Umbilical cord (tissue), 2 donors: ENCODE data around the gene MRPL36. TPM values are rescaled to one million over a fixed set of nuclear protein-coding genes. Genes with fewer than 3 reads are reported as not detected.

Experiments used
- DNase-seq: peaks from one replicate; pipeline ENCODE4 v3.0.0-alpha.2; 2015; ENCODE audit warnings: low spot score
- total RNA-seq: library from RNA; depleted of rRNA; stranded (reverse); fragments of >200 nt; gene quantifications from one replicate; pipeline ENCODE4 v1.2.3, GENCODE V29; 2014; ENCODE audit warnings: low replicate concordance; ENCODE audit not compliant: insufficient read depth

The MRPL36 gene
- total RNA-seq, 1 donor from 2014 or later: 18.8 TPM

DNA sequence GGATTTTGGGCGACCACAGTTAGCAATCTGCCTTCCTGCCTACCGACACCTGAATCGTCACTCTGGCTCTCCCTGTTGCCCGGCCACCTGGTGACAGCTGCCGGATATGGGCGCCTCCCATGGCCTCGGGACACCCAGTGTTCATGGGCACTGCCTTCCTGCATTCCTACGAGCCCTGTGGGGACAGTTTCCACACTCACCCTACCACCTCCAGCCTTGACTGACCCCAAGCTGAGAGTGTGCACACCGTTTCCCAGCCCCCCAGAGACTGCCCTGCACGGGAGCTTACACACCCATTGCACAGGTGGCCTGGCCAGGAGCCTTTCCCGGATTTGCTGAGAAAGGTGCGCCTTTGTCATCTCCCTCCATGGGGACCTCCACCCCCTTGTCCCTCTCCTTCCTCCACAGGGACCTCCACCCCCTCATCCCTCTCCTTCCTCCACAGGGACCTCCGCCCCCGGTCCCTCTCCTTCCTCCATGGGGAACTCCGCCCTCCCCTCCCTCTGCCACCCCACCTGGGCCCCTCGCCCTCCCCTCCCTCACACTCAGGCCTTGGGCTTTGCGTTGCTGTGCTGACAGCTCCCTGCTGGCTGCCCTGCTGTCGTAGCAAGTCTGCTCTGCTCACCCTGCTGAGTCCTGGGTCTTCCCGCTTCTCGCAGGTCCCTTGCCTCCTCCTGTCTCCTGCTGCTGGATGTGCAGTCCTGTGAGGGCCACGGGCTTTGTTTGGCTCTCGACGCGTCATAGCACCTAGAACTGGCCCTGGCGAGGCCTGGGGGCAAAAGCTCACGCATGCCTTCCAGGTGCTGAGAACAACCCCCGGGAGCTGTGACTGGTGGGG lies 48.4 kb downstream of the MRPL36 start:
- DNase-seq: no peak

- DNase-seq: no peak
Measured at GRCh38 chr5:1750469-1750868, 49.2 kb downstream of the MRPL36 start.

GRCh38 chr5:1749346-1750124 lies 50.1 kb downstream of the MRPL36 start:
- no peak for DNase-seq

DNA sequence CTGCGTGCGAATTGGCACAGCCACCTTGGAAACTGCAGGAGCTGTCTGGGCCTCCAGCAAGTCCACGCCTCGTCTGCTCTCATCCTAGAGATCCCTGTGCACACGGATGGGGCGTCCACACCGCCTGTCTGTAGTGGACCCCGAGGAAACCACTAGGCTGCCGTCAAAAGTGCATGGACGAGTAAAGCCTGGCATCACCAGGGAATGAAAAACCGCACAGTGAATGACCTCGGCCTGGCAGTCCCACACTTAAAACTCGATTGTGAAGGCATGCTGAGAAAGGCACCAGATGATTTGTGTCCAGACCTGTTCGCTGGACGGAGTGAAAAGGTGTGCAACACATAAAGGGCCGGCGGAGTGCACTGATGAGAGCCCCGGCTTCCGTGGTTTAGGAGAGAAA lies 50.8 kb downstream of the MRPL36 start:
- no peak for DNase-seq

Other genes starting within 250 kb of the MRPL36 start
- gene NDUFS6, start 1.6 kb upstream of the MRPL36 start, total RNA-seq: 33.9 TPM
- gene IRX4, start 83.1 kb upstream of the MRPL36 start, total RNA-seq: not detected